ENCODE measurements around the gene TMEM87A.

The TMEM87A gene

GRCh38 chr15:42215913-42216829, 57.1 kb downstream of the TMEM87A start:
- DNase-seq = no peak
- in situ Hi-C loops (cut with MboI; ENCODE audit: low pct_unique_long_range_greater_than_20kb, low sequenced_read_pairs) = no loop called here

- in situ Hi-C loops (cut with MboI; ENCODE audit: low pct_unique_long_range_greater_than_20kb, low sequenced_read_pairs) = no loop called here
Observed at GRCh38 chr15:42214600-42214999, 58.6 kb downstream of the TMEM87A start.

GRCh38 chr15:42213511-42213910, 59.7 kb downstream of the TMEM87A start:
- in situ Hi-C loops (cut with MboI; ENCODE audit: low pct_unique_long_range_greater_than_20kb, low sequenced_read_pairs) = no loop called here
- no peak for DNase-seq

More at GRCh38 chr15:42214600-42214999, 58.6 kb downstream of the TMEM87A start:
- no peak for DNase-seq

- DNase-seq = no peak
- in situ Hi-C loops (cut with MboI; ENCODE audit: low pct_unique_long_range_greater_than_20kb, low sequenced_read_pairs) = no loop called here
Observed at GRCh38 chr15:42210696-42211095, 62.5 kb downstream of the TMEM87A start.

GRCh38 chr15:42207674-42208579, 65.3 kb downstream of the TMEM87A start, which contains the start of gene VPS39:
VPS39 (minus strand) TSS chr15:42208304; CDS start chr15:42208153, 151 bp downstream.
- peak; percentile 87 for DNase-seq
- in situ Hi-C loops (cut with MboI; ENCODE audit: low pct_unique_long_range_greater_than_20kb, low sequenced_read_pairs) = no loop called here

- in situ Hi-C loops (cut with MboI; ENCODE audit: low pct_unique_long_range_greater_than_20kb, low sequenced_read_pairs) = no loop called here
- DNase-seq = no peak
Observed at GRCh38 chr15:42206406-42206805, 66.8 kb downstream of the TMEM87A start.

- in situ Hi-C loops (cut with MboI; ENCODE audit: low pct_unique_long_range_greater_than_20kb, low sequenced_read_pairs) = no loop called here
- no peak for DNase-seq
Observed at GRCh38 chr15:42203891-42204290, 69.3 kb downstream of the TMEM87A start.

- in situ Hi-C loops (cut with MboI; ENCODE audit: low pct_unique_long_range_greater_than_20kb, low sequenced_read_pairs) = no loop called here
- no peak for DNase-seq
Observed at GRCh38 chr15:42202653-42203052, 70.6 kb downstream of the TMEM87A start.

- in situ Hi-C loops (cut with MboI; ENCODE audit: low pct_unique_long_range_greater_than_20kb, low sequenced_read_pairs) = no loop called here
- DNase-seq = no peak
Observed at GRCh38 chr15:42201801-42202200, 71.4 kb downstream of the TMEM87A start.

GRCh38 chr15:42199126-42199525, 74.1 kb downstream of the TMEM87A start:
- no peak for DNase-seq
- in situ Hi-C loops (cut with MboI; ENCODE audit: low pct_unique_long_range_greater_than_20kb, low sequenced_read_pairs) = no loop called here

GRCh38 chr15:42198516-42198915, 74.7 kb downstream of the TMEM87A start:
- in situ Hi-C loops (cut with MboI; ENCODE audit: low pct_unique_long_range_greater_than_20kb, low sequenced_read_pairs) = no loop called here
- DNase-seq = no peak

- DNase-seq = peak; percentile 37
- in situ Hi-C loops (cut with MboI; ENCODE audit: low pct_unique_long_range_greater_than_20kb, low sequenced_read_pairs) = no loop called here
Observed at GRCh38 chr15:42194513-42194912, 78.7 kb downstream of the TMEM87A start.

GRCh38 chr15:42193383-42193782, 79.8 kb downstream of the TMEM87A start:
- in situ Hi-C loops (cut with MboI; ENCODE audit: low pct_unique_long_range_greater_than_20kb, low sequenced_read_pairs) = no loop called here
- no peak for DNase-seq

- DNase-seq = no peak
- in situ Hi-C loops (cut with MboI; ENCODE audit: low pct_unique_long_range_greater_than_20kb, low sequenced_read_pairs) = no loop called here
Observed at GRCh38 chr15:42191610-42192346, 81.5 kb downstream of the TMEM87A start.

- no peak for DNase-seq
- in situ Hi-C loops (cut with MboI; ENCODE audit: low pct_unique_long_range_greater_than_20kb, low sequenced_read_pairs) = no loop called here
Observed at GRCh38 chr15:42190370-42190769, 82.9 kb downstream of the TMEM87A start.

GRCh38 chr15:42185801-42186200, 87.4 kb downstream of the TMEM87A start:
- no peak for DNase-seq
- in situ Hi-C loops (cut with MboI; ENCODE audit: low pct_unique_long_range_greater_than_20kb, low sequenced_read_pairs) = no loop called here

GRCh38 chr15:42184736-42185135, 88.5 kb downstream of the TMEM87A start:
- no peak for DNase-seq
- in situ Hi-C loops (cut with MboI; ENCODE audit: low pct_unique_long_range_greater_than_20kb, low sequenced_read_pairs) = no loop called here

- no peak for DNase-seq
Observed at GRCh38 chr15:42184296-42184695, 88.9 kb downstream of the TMEM87A start.

GRCh38 chr15:42182961-42183360, 90.3 kb downstream of the TMEM87A start:
- in situ Hi-C loops (cut with MboI; ENCODE audit: low pct_unique_long_range_greater_than_20kb, low sequenced_read_pairs) = no loop called here
- no peak for DNase-seq

More at GRCh38 chr15:42184296-42184695, 88.9 kb downstream of the TMEM87A start:
- in situ Hi-C loops (cut with MboI; ENCODE audit: low pct_unique_long_range_greater_than_20kb, low sequenced_read_pairs) = no loop called here
